ENCODE measurements around the gene TBC1D5. TPM values are rescaled to one million over a fixed set of nuclear protein-coding genes. Genes with fewer than 3 reads are reported as not detected.
A peak's percentile ranks its signal among the peaks of the same experiment; 100 is the strongest.

Gene TBC1D5
- total RNA-seq, 3 donors from 2014 or later: 70.1 to 109 (median 90.1) TPM

DNA sequence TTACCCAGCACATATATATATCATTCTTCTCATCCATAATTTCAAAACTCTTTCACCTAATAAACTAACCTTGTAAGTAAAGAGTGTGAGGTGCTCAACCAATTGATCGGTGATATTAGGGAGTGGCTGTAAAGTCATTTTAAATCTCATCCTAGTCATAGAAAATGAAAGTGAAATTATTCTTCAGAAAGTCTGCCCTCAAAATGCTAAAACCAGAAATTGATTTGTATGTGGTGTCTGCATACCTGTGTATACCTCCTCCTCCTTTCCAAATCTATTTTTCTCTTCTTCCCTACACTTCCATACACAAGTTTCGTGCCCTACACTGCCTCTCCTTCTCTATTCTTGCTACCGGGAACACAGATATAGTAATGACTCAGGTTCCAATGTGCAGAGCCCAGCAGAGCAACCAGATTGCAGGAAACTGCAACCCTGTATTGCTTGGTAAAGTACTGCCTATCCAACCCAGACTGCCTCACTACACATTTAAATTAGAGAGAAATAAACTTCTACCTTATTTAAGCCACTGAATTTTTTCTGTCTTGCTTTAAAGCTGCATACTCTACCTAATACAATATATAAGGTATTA lies 7.4 kb upstream of the TBC1D5 start:
- H3K4me1 ChIP-seq: no peaks in the 10 kb centered on the region
- no peaks in the 10 kb centered on the region for H3K36me3 ChIP-seq
- no peak for DNase-seq (ENCODE audit: low spot score in 2 of 2)
- TF ChIP-seq POLR2AphosphoS5 (IDR thresholded peaks at IDR 0.05) (no peak), POLR2A (IDR thresholded peaks at IDR 0.05) (no peak)
- TF ChIP-seq, protein P1, sequence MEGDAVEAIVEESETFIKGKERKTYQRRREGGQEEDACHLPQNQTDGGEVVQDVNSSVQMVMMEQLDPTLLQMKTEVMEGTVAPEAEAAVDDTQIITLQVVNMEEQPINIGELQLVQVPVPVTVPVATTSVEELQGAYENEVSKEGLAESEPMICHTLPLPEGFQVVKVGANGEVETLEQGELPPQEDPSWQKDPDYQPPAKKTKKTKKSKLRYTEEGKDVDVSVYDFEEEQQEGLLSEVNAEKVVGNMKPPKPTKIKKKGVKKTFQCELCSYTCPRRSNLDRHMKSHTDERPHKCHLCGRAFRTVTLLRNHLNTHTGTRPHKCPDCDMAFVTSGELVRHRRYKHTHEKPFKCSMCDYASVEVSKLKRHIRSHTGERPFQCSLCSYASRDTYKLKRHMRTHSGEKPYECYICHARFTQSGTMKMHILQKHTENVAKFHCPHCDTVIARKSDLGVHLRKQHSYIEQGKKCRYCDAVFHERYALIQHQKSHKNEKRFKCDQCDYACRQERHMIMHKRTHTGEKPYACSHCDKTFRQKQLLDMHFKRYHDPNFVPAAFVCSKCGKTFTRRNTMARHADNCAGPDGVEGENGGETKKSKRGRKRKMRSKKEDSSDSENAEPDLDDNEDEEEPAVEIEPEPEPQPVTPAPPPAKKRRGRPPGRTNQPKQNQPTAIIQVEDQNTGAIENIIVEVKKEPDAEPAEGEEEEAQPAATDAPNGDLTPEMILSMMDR (IDR thresholded peaks at IDR 0.05): no peak
- intact Hi-C loops (cut with DNase I; ENCODE audit: low total_unique reads): no loop called here
- no peaks in the 10 kb centered on the region for H3K27me3 ChIP-seq
- no peak overlapping the region for H3K27ac ChIP-seq
- peak overlapping the region in 2 of 3 donors; percentile 15 to 20 for H3K4me3 ChIP-seq
- no peaks in the 10 kb centered on the region for H3K9me3 ChIP-seq

DNA sequence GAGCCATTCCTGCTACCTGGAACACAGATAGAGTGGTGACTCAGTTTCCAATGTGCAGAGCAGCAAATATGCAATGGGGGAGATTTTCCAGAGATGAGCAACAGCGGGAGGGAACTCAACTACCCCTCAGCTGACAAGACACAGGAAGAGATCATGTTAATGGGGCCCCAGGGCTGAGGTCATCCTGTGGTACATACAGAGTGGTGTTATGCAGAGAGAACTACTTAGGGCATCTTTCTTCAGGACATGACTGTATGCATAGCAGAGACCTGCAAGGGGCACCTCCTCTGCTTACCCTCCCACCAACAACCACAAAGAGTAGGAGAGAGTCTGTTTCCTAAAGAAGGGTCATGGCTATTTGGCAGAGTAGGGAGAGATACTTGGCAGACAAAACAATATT lies 6.8 kb upstream of the TBC1D5 start:
- intact Hi-C loops (cut with DNase I; ENCODE audit: low total_unique reads): no loop called here
- no peaks in the 10 kb centered on the region for H3K27me3 ChIP-seq
- no peak for TF ChIP-seq POLR2AphosphoS5 (IDR thresholded peaks at IDR 0.05)
- TF ChIP-seq POLR2A (IDR thresholded peaks at IDR 0.05): no peak
- TF ChIP-seq, protein P1 (IDR thresholded peaks at IDR 0.05): no peak
- peak overlapping the region in 1 of 3 donors; percentile 15 for H3K4me3 ChIP-seq
- H3K9me3 ChIP-seq: no peaks in the 10 kb centered on the region
- no peaks in the 10 kb centered on the region for H3K4me1 ChIP-seq
- DNase-seq (ENCODE audit: low spot score in 2 of 2): no peak
- no peaks in the 10 kb centered on the region for H3K36me3 ChIP-seq
- H3K27ac ChIP-seq: no peak overlapping the region

DNA sequence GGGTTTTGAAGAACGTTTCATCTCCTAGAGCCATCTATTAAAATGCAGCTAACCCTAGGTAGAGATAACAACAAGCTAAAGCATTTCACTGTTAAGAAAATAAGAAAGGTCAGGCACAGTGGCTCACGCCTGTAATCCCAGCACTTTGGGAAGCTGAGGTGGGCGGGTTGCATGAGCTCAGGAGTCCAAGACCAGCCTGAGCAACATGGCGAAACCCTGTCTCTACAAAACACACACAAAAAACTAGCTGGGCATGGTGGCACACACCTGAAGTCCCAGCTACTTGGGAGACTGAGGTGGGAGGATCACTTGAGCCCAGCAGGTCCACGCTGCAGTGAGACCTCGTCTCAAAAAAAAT lies 5.4 kb upstream of the TBC1D5 start:
- TF ChIP-seq, protein P1 (IDR thresholded peaks at IDR 0.05): no peak
- TF ChIP-seq POLR2AphosphoS5 (IDR thresholded peaks at IDR 0.05): no peak
- no peak for TF ChIP-seq POLR2A (IDR thresholded peaks at IDR 0.05)
- Histone ChIP-seq H3K36me3 (no peaks in the 10 kb centered on the region), H3K4me1 (no peaks in the 10 kb centered on the region), H3K9me3 (no peaks in the 10 kb centered on the region), H3K27ac (no peak overlapping the region), H3K4me3 (no peak overlapping the region), H3K27me3 (no peaks in the 10 kb centered on the region)
- DNase-seq (ENCODE audit: low spot score in 2 of 2): no peak
- intact Hi-C loops (cut with DNase I; ENCODE audit: low total_unique reads): no loop called here

DNA sequence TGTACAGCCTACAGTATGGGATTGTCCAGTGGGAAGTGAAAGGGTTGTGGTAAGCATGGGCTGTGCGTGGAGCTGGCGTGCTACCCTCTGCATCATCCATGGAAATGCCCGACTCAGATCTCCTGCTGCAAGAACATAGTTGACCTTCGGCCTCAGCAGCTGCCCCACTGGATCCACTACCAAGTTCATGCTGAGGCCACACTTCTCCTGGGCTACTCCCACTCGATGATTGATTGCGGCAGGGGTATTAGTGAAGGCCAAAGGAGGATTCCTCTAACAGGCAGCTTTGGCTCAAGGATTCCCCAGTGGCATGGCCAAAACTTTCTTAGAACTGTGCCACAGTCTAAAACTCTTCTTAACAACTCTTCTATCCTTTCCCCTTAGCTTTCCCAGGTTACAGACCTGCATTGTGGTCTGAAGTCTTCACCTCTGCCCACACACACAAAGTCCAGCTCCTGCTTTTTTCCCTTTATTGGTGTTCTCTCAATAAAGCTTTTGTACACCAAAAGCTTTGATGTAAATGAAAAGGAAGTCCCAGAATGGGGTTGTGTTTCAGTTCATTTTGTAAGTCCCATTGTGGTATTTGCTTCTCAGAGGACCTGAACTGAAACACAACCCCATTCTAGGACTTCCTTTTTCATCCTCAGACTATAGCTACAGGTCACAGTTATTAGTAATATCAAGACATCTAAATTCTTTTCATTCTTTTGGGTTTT lies 4.9 kb upstream of the TBC1D5 start:
- Histone ChIP-seq H3K4me3 (no peak overlapping the region), H3K27me3 (no peaks in the 10 kb centered on the region), H3K27ac (no peak overlapping the region), H3K36me3 (no peaks in the 10 kb centered on the region), H3K9me3 (no peaks in the 10 kb centered on the region), H3K4me1 (no peaks in the 10 kb centered on the region)
- no peak for DNase-seq (ENCODE audit: low spot score in 2 of 2)
- intact Hi-C loops (cut with DNase I; ENCODE audit: low total_unique reads): no loop called here
- no peak for TF ChIP-seq POLR2AphosphoS5 (IDR thresholded peaks at IDR 0.05)
- no peak for TF ChIP-seq POLR2A (IDR thresholded peaks at IDR 0.05)
- TF ChIP-seq, protein P1 (IDR thresholded peaks at IDR 0.05): no peak

DNA sequence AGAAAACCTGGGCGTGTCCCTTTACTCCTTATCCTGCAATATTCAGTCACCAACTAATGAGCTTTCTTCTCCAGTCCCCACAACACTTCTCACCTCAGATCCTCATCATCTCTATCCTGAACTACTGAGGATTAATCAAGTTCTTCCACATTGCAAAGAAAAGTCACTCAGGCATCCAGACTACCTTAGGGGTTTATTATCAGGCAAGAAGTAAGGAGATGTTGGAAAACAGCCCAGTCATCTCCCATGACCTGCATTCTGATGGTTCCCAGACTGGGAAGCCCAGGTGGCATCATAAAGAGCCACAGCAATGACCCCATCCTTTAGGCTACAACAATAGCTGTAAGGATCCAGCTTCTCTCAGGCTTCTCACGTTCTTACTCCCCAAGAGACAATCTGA lies 3.5 kb upstream of the TBC1D5 start:
- DNase-seq (ENCODE audit: low spot score in 2 of 2): no peak
- peaks cover 0 to 3% of the 10 kb centered on the region in 2 donors for H3K4me1 ChIP-seq
- H3K27me3 ChIP-seq: no peaks in the 10 kb centered on the region
- TF ChIP-seq POLR2AphosphoS5 (IDR thresholded peaks at IDR 0.05): no peak
- TF ChIP-seq, protein P1 (IDR thresholded peaks at IDR 0.05): no peak
- TF ChIP-seq POLR2A (IDR thresholded peaks at IDR 0.05): no peak
- H3K9me3 ChIP-seq: no peaks in the 10 kb centered on the region
- no peak overlapping the region for H3K27ac ChIP-seq
- H3K36me3 ChIP-seq: no peaks in the 10 kb centered on the region
- H3K4me3 ChIP-seq: no peak overlapping the region
- intact Hi-C loops (cut with DNase I; ENCODE audit: low total_unique reads): no loop called here

All from breast epithelium (tissue), 4 donors.